Psoas muscle (tissue), 8 donors: Measurements from ENCODE around the gene ADAMTSL3. TPM values are rescaled to one million over a fixed set of nuclear protein-coding genes. Genes with fewer than 3 reads are reported as not detected.

Experiments used
- ATAC-seq, 4 donors: fragments of 200-7000 bp; cut with Tn5 transposase; one replicate each; pipeline ENCODE4 v1.9.1; 2020; ENCODE audit warnings: moderate library complexity in 3 of 4, mild to moderate bottlenecking in 2 of 4
- DNase-seq, 2 donors: peaks; one replicate each; pipeline ENCODE4 v3.0.0-alpha.2; 2020
- H3K27ac ChIP-seq: fragments of 200-600 bp; one replicate; pipeline ENCODE4 v1.8.0; 2022
- H3K27me3 ChIP-seq, 3 donors: fragments of 200-600 bp in 1 of 3; one replicate each; pipeline versions ENCODE4 v1.6.1 to v1.8.0; 2013 to 2022; ENCODE audit warnings: low read length in 2 of 3, mild to moderate bottlenecking in 2 of 3, moderate library complexity in 1 of 3; ENCODE audit not compliant: insufficient read depth in 3 of 3
- H3K36me3 ChIP-seq, 2 donors: fragments of 200-600 bp in 1 of 2; one replicate each; pipeline versions ENCODE4 v1.6.1 to v1.8.0; 2013 to 2022; ENCODE audit warnings: low read depth in 1 of 2, mild to moderate bottlenecking in 1 of 2, moderate library complexity in 1 of 2; ENCODE audit not compliant: insufficient read depth in 1 of 2
- H3K4me1 ChIP-seq: fragments of 200-600 bp; one replicate; pipeline ENCODE4 v1.8.0; 2022
- H3K4me3 ChIP-seq: fragments of 200-600 bp; one replicate; pipeline ENCODE4 v1.8.0; 2022; ENCODE audit warnings: mild to moderate bottlenecking
- H3K9me3 ChIP-seq: fragments of 200-600 bp; one replicate; pipeline ENCODE4 v1.8.0; 2022
- WGBS, 3 donors: extraction: QIAGEN DNeasy Blood & Tissue Kit; methylation state at CpG; one replicate each; pipeline versions ENCODE4 v1.1.6 to v1.1.7; 2013; 5-methylcytosine and 5-hydroxymethylcytosine counted together
- intact Hi-C, 2 donors: fragments of 100-400 bp; cut with DNase I; formaldehyde crosslinking; loops; one replicate each; pipeline versions ENCODE4 v1.11.0 to v1.14.2; 2022
- polyA plus RNA-seq, 3 donors: library from polyadenylated mRNA; stranded (reverse); fragments of 200-250 nt; gene quantifications; one replicate each; pipeline ENCODE4 v1.2.3, GENCODE V29; 2013
- total RNA-seq, 4 donors: library from RNA; stranded (reverse); fragmentation: NEBNext Ultra II Directional in 2 of 4; extraction: Animal tissue kit (Norgen Biotek cat#: 25700) in 2 of 4; gene quantifications; one replicate each; pipeline versions ENCODE4 v1.2.1 to v1.2.4, GENCODE V29; 2021 to 2023
- TF ChIP-seq, protein P1 (sequence below): fragments of 200-600 bp; IDR thresholded peaks from one replicate; pipeline ENCODE4 v1.8.0; 2022; ENCODE audit warnings: antibody characterized with exemption
- donor health status: healthy with polysubstance abuse.
- donor health status: DM: no; HTN: no; CAD: no; lungs with moderate emphysema.
- donor health status: Bipolar disorder and iron deficiency.
- donor health status: healthy.
- donor health status: DM: yes; HTN: yes; CAD: no.
- donor health status: DM: no; HTN: no; CAD: no.
- donor health status: DM: no; HTN: no; CAD: no.
- donor health status: DM: yes; HTN: yes; CAD: no.

The ADAMTSL3 gene
- total and polyA plus RNA-seq, 7 donors = 0.35 to 12.8 (median 2.1) TPM

DNA sequence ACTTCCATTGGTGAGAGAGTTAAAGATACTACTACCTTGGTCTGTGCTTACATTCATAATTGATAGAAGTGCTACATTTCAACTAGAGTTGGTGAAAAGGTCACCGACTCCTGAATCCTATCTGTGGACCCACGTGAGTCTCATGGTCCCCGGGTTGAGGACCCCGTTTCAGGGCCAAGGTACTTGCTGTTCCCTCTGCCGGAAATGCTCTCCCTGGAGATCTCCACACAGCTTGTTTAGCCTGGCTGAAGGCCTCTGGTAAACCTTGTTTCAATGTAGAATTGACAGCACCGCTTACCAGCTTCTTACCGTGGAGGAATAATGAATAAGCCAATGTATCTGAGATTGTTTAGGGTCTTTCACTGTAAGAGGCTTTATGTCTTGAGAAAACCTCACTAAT is 355.7 kb downstream of the ADAMTSL3 start:
- no peaks in the 10 kb centered on the region for H3K36me3 ChIP-seq
- DNase-seq = peak in 1 of 2 donors; percentile 67
- TF ChIP-seq, protein P1, sequence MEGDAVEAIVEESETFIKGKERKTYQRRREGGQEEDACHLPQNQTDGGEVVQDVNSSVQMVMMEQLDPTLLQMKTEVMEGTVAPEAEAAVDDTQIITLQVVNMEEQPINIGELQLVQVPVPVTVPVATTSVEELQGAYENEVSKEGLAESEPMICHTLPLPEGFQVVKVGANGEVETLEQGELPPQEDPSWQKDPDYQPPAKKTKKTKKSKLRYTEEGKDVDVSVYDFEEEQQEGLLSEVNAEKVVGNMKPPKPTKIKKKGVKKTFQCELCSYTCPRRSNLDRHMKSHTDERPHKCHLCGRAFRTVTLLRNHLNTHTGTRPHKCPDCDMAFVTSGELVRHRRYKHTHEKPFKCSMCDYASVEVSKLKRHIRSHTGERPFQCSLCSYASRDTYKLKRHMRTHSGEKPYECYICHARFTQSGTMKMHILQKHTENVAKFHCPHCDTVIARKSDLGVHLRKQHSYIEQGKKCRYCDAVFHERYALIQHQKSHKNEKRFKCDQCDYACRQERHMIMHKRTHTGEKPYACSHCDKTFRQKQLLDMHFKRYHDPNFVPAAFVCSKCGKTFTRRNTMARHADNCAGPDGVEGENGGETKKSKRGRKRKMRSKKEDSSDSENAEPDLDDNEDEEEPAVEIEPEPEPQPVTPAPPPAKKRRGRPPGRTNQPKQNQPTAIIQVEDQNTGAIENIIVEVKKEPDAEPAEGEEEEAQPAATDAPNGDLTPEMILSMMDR = no peak
- H3K4me3 ChIP-seq = no peak overlapping the region
- 70 to 86% (median 75%) methylated on average over 7 of the region's 7 CpGs for WGBS, 3 donors
- no peaks in the 10 kb centered on the region for H3K27me3 ChIP-seq
- intact Hi-C loops = no loop called here
- H3K9me3 ChIP-seq = no peaks in the 10 kb centered on the region
- peak in 1 of 4 donors; percentile 49 for ATAC-seq
- H3K27ac ChIP-seq = no peak overlapping the region
- no peaks in the 10 kb centered on the region for H3K4me1 ChIP-seq

DNA sequence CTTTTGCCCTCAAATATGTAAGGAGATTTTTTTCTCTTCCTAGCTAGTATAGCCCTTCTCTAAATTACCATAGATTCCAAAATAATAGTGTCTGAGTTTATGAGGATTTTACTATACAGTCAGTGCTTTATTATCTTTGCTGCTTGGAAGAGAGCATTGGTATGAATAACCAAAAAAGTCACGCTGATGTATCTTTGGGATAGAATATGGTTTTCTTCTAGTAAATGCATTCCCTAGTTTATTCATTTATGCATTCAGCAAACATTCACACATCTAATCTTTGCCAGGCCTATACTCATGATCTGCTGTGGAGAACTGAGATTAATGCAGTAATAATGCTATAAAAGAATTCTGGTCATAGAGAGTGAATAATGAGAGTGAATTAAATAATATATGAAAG is 356.3 kb downstream of the ADAMTSL3 start:
- WGBS, 3 donors = 90 to 96% (median 92%) methylated on average over 1 of the region's 1 CpG
- no peaks in the 10 kb centered on the region for H3K36me3 ChIP-seq
- H3K9me3 ChIP-seq = no peaks in the 10 kb centered on the region
- DNase-seq (no peak), ATAC-seq (no peak)
- no peak overlapping the region for H3K27ac ChIP-seq
- no peak overlapping the region for H3K4me3 ChIP-seq
- H3K4me1 ChIP-seq = no peaks in the 10 kb centered on the region
- no peaks in the 10 kb centered on the region for H3K27me3 ChIP-seq
- intact Hi-C loops = no loop called here
- TF ChIP-seq, protein P1 = no peak

DNA sequence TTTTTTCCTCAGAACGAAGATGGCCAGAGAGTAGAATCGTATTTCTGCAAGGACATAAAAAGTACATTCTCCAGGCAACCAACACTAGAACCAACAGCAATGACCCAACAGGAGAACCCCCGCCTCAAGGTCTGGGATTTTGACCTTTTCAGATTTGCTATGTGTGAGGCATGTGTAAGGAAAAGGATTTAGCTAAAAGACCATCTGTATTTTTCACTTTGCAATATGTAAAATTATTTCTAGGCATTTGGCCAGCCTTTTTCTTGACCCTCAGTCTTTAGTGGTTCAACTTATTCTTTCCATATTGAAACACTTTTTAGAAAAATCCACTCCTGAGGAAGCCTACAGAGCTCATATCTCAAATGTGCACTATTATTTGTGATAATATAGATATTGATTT is 362.4 kb downstream of the ADAMTSL3 start:
- Histone ChIP-seq H3K4me3 (no peak overlapping the region), H3K9me3 (no peaks in the 10 kb centered on the region), H3K27ac (no peak overlapping the region), H3K36me3 (no peaks in the 10 kb centered on the region), H3K4me1 (no peaks in the 10 kb centered on the region), H3K27me3 (no peaks in the 10 kb centered on the region)
- TF ChIP-seq, protein P1 = no peak
- 85 to 86% (median 86%) methylated on average over 3 of the region's 3 CpGs for WGBS, 3 donors
- intact Hi-C loops = no loop called here
- ATAC-seq (no peak), DNase-seq (no peak)

DNA sequence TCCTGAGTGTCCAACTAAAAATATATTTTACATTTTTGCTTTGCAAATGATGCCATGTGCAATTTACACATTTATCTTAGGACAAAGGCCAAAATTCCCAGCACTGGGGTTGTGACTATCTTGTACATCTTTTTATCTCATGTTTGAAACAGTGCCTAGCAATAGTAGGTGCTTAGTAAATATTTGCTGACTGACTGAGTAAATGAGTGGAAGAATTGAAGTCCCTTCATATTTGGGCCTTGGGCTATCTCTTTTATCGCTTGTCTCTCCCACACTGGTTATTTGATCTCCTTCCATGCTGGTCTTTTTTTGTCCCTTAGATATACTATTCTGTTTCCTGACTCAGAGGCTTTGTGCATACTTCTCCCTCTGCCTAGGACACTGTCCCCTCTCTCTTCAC is 368.6 kb downstream of the ADAMTSL3 start:
- H3K4me1 ChIP-seq = no peaks in the 10 kb centered on the region
- H3K4me3 ChIP-seq = no peak overlapping the region
- intact Hi-C loops = loop anchor here (10.0 kb wide), 2 partner anchors 448 to 458 kb away; no protein-coding TSS in a partner anchor
- no peaks in the 10 kb centered on the region for H3K9me3 ChIP-seq
- no peaks in the 10 kb centered on the region for H3K36me3 ChIP-seq
- no peak for DNase-seq
- H3K27me3 ChIP-seq = no peaks in the 10 kb centered on the region
- ATAC-seq = no peak
- H3K27ac ChIP-seq = no peak overlapping the region
- TF ChIP-seq, protein P1 = no peak
- whole genome bisulfite sequencing, 3 donors = 90 to 100% (median 96%) methylated on average over 1 of the region's 1 CpG

DNA sequence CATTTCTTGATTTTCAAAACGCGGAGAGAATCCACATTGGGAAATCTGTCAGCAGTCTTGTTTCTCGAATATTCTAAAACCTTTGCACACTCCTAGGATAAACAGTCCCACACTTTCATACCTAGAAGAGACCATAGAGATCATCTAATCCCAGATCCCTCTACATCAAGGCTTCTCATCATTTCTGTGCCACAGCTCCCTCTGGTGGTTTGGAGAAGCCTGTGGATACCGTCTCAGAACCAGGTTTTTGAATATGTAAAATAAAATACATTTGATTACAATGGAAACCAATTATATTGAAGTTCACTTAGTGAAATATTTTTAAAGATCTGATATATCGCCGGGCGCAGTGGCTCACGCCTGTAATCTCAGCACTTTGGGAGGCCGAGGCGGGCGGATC is 369.7 kb downstream of the ADAMTSL3 start:
- DNase-seq (no peak), ATAC-seq (no peak)
- Histone ChIP-seq H3K4me1 (no peaks in the 10 kb centered on the region), H3K27ac (no peak overlapping the region), H3K4me3 (no peak overlapping the region), H3K9me3 (no peaks in the 10 kb centered on the region), H3K27me3 (no peaks in the 10 kb centered on the region), H3K36me3 (no peaks in the 10 kb centered on the region)
- 92 to 96% (median 94%) methylated on average over 11 of the region's 11 CpGs for WGBS, 3 donors
- intact Hi-C loops = loop anchor here (10.0 kb wide), 2 partner anchors 449 to 459 kb away; no protein-coding TSS in a partner anchor
- TF ChIP-seq, protein P1 = peak; percentile 41
